ENCODE data around the gene RAD51B.

RAD51B gene

GRCh38 chr14:68222154-68222553 lies 402.6 kb downstream of the RAD51B start:
- DNase-seq, result no peak
- TF ChIP-seq CTCF (IDR thresholded peaks at IDR 0.05; ENCODE audit: low read depth, low read length, missing control alignments), result no peak
- Histone ChIP-seq H3K27me3 (replicated peaks) (no peaks in the 10 kb centered on the region), H3K27ac (no peak overlapping the region), H3K36me3 (replicated peaks) (no peaks in the 10 kb centered on the region), H3K4me3 (ENCODE audit: low read depth, low read length) (no peak overlapping the region)
- in situ Hi-C loops (cut with HindIII; ENCODE audit: low pct_ligation_motif_present, low sequenced_read_pairs), result no loop called here

DNA sequence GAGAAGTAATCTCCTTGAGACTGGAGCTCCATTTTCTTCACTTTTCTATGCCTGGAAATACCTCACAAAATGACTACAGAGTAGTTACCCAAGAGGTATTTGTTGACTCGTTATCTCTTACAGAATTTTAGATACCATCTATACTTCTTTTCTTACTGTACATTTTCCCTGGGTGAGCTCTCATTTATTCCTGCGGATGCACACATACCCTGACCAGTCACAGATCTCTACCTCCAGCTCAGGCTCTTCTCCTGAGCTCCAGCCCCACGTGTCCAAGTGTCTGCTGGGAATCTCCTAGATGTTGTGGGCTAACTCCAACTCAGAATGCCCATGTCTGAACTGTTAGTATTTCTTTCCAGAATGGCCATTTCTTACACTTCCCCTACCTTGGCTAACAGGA lies 403.1 kb downstream of the RAD51B start:
- H3K27me3 ChIP-seq (replicated peaks), result no peaks in the 10 kb centered on the region
- no peak overlapping the region for H3K4me3 ChIP-seq (ENCODE audit: low read depth, low read length)
- no peak for TF ChIP-seq CTCF (IDR thresholded peaks at IDR 0.05; ENCODE audit: low read depth, low read length, missing control alignments)
- no peak overlapping the region for H3K27ac ChIP-seq
- no peaks in the 10 kb centered on the region for H3K36me3 ChIP-seq (replicated peaks)
- in situ Hi-C loops (cut with HindIII; ENCODE audit: low pct_ligation_motif_present, low sequenced_read_pairs), result no loop called here
- DNase-seq, result no peak

GRCh38 chr14:68223631-68224030 lies 404.1 kb downstream of the RAD51B start:
- no peak for TF ChIP-seq CTCF (IDR thresholded peaks at IDR 0.05; ENCODE audit: low read depth, low read length, missing control alignments)
- no peak for DNase-seq
- Histone ChIP-seq H3K27ac (no peak overlapping the region), H3K36me3 (replicated peaks) (no peaks in the 10 kb centered on the region), H3K27me3 (replicated peaks) (no peaks in the 10 kb centered on the region), H3K4me3 (ENCODE audit: low read depth, low read length) (no peak overlapping the region)
- in situ Hi-C loops (cut with HindIII; ENCODE audit: low pct_ligation_motif_present, low sequenced_read_pairs), result no loop called here

DNA sequence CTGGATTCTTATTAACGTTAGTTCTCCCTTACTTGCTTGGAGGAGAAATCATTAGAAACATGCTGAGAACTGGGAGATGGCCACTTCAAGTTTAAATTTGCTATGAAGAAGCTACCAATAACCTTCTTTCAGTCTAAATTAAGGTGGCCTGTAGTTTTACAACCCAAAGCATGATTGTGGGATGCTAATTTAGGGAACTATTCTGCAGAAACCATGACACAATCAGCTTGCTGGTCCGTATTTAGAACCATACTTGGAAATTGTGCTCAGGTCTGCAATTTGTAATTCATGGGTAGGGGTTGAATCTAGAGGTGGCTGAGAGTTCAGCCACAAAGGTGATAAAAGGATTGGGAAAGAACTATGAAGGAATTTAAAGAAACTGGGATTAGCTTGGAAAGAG lies 405.7 kb downstream of the RAD51B start:
- in situ Hi-C loops (cut with HindIII; ENCODE audit: low pct_ligation_motif_present, low sequenced_read_pairs), result no loop called here
- TF ChIP-seq CTCF (IDR thresholded peaks at IDR 0.05; ENCODE audit: low read depth, low read length, missing control alignments), result no peak
- Histone ChIP-seq H3K4me3 (ENCODE audit: low read depth, low read length) (no peak overlapping the region), H3K36me3 (replicated peaks) (no peaks in the 10 kb centered on the region), H3K27ac (no peak overlapping the region), H3K27me3 (replicated peaks) (no peaks in the 10 kb centered on the region)
- DNase-seq, result no peak

GRCh38 chr14:68226523-68226922 lies 406.9 kb downstream of the RAD51B start:
- no peak for DNase-seq
- Histone ChIP-seq H3K27ac (no peak overlapping the region), H3K36me3 (replicated peaks) (no peaks in the 10 kb centered on the region), H3K27me3 (replicated peaks) (no peaks in the 10 kb centered on the region), H3K4me3 (ENCODE audit: low read depth, low read length) (no peak overlapping the region)
- TF ChIP-seq CTCF (IDR thresholded peaks at IDR 0.05; ENCODE audit: low read depth, low read length, missing control alignments), result no peak
- in situ Hi-C loops (cut with HindIII; ENCODE audit: low pct_ligation_motif_present, low sequenced_read_pairs), result no loop called here

DNA sequence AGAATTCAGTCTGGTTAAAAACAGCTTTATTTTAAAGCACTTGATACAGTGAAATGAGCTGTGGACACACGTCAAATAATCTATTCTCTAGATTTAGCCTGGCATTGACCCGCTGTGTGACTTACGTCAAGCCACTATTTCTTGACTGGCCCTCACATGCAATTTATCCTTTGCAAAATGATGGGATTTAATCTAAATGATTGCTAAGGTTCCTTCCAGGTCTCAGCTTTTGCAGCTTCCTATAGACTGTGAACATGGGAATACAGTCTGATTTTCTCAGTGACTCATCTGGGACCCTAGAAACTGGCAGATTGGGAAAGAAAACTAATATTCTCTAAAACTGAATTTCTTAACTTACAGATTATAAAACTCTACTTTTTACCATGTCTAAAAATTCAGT lies 409.1 kb downstream of the RAD51B start:
- Histone ChIP-seq H3K36me3 (replicated peaks) (no peaks in the 10 kb centered on the region), H3K27me3 (replicated peaks) (no peaks in the 10 kb centered on the region), H3K27ac (no peak overlapping the region), H3K4me3 (ENCODE audit: low read depth, low read length) (no peak overlapping the region)
- in situ Hi-C loops (cut with HindIII; ENCODE audit: low pct_ligation_motif_present, low sequenced_read_pairs), result no loop called here
- no peak for TF ChIP-seq CTCF (IDR thresholded peaks at IDR 0.05; ENCODE audit: low read depth, low read length, missing control alignments)
- no peak for DNase-seq
